Hindlimb muscle (tissue), 1 donor: ENCODE measurements around the gene LCA5L. TPM values are rescaled to one million over a fixed set of nuclear protein-coding genes. Genes with fewer than 3 reads are reported as not detected.
"Not testable (repeated sequence)": the region's sequence is repeated elsewhere in the genome, so short reads cannot be mapped to it uniquely, and the experiment has no call there.

Source experiments
- DNase-seq: peaks from one replicate; pipeline ENCODE4 v3.0.0-alpha.2; 2013
- polyA plus RNA-seq: library from polyadenylated mRNA; unstranded; fragments of 120-200 nt; gene quantifications from one replicate; pipeline ENCODE4 v1.2.1, GENCODE V29; 2013; ENCODE audit not compliant: insufficient read length

The LCA5L gene
- polyA plus RNA-seq, 1 donor = 1.8 TPM

GRCh38 chr21:39386899-39387298 lies 58.7 kb downstream of the LCA5L start:
- DNase-seq = no peak

- DNase-seq = peak; percentile 12
Measured at GRCh38 chr21:39386194-39386593, 59.4 kb downstream of the LCA5L start.

- peak; percentile 81 for DNase-seq
Measured at GRCh38 chr21:39385299-39386145, 60.1 kb downstream of the LCA5L start.

GRCh38 chr21:39384674-39385298 lies 60.8 kb downstream of the LCA5L start:
- DNase-seq = no peak

- DNase-seq = not testable (repeated sequence)
Measured at GRCh38 chr21:39382096-39382495, 63.5 kb downstream of the LCA5L start.

GRCh38 chr21:39381009-39381408 lies 64.6 kb downstream of the LCA5L start:
- no peak for DNase-seq

- DNase-seq = peak; percentile 96
Measured at GRCh38 chr21:39379986-39380891, 65.3 kb downstream of the LCA5L start.

GRCh38 chr21:39377444-39378050 lies 68.0 kb downstream of the LCA5L start:
- no peak for DNase-seq

GRCh38 chr21:39375446-39375845 lies 70.1 kb downstream of the LCA5L start:
- DNase-seq = no peak

GRCh38 chr21:39374046-39374445 lies 71.5 kb downstream of the LCA5L start:
- no peak for DNase-seq

- no peak for DNase-seq
Measured at GRCh38 chr21:39373634-39374033, 71.9 kb downstream of the LCA5L start.

GRCh38 chr21:39369896-39370288 lies 75.7 kb downstream of the LCA5L start:
- DNase-seq = not testable (repeated sequence)

- DNase-seq = no peak
Measured at GRCh38 chr21:39367783-39368182, 77.8 kb downstream of the LCA5L start.

- no peak for DNase-seq
Measured at GRCh38 chr21:39366563-39366962, 79.0 kb downstream of the LCA5L start.

GRCh38 chr21:39364949-39365348 lies 80.6 kb downstream of the LCA5L start:
- DNase-seq = no peak

GRCh38 chr21:39363607-39364555 lies 81.7 kb downstream of the LCA5L start:
- no peak for DNase-seq

- DNase-seq = no peak
Measured at GRCh38 chr21:39362733-39363132, 82.8 kb downstream of the LCA5L start.

- no peak for DNase-seq
Measured at GRCh38 chr21:39359382-39359781, 86.2 kb downstream of the LCA5L start.
